Thoracic aorta (tissue), 2 donors: ENCODE results near the gene CLEC2D. TPM values are rescaled to one million over a fixed set of nuclear protein-coding genes. Genes with fewer than 3 reads are reported as not detected.

ENCODE experiments used
- ATAC-seq: fragments of 150-250 bp; one replicate; pipeline ENCODE4 v1.8.0; 2017; ENCODE audit warnings: low read depth; ENCODE audit not compliant: insufficient number of reproducible peaks, low FRiP score
- DNase-seq: peaks from one replicate; pipeline ENCODE4 v3.0.0-alpha.2; 2020; ENCODE audit warnings: low spot score
- H3K27ac ChIP-seq, 2 donors: fragments of 200-600 bp; sonication (generic); 1 replicate in 1 of 2; 2 replicates in 1 of 2; pipeline ENCODE4 v1.5.1; 2016; ENCODE audit warnings: mild to moderate bottlenecking in 2 of 2, moderate library complexity in 2 of 2
- H3K27me3 ChIP-seq: fragments of 200-600 bp; sonication (generic); replicated peaks from 2 replicates; pipeline ENCODE4 v1.6.0; 2016; ENCODE audit warnings: mild to moderate bottlenecking; ENCODE audit not compliant: insufficient read depth
- H3K36me3 ChIP-seq: fragments of 200-600 bp; sonication (generic); one replicate; pipeline ENCODE4 v1.5.1; 2016
- H3K4me1 ChIP-seq, 2 donors: fragments of 200-600 bp; sonication (generic); 1 replicate in 1 of 2; 2 replicates in 1 of 2; pipeline versions ENCODE4 v1.5.1 to v1.6.0; 2016; ENCODE audit warnings: low read depth in 2 of 2, mild to moderate bottlenecking in 1 of 2; ENCODE audit not compliant: control insufficient read depth in 1 of 2
- H3K4me3 ChIP-seq: fragments of 200-600 bp; sonication (generic); 2 replicates; pipeline ENCODE4 v1.5.1; 2016; ENCODE audit warnings: mild to moderate bottlenecking
- H3K9me3 ChIP-seq: fragments of 200-600 bp; sonication (generic); 2 replicates; pipeline ENCODE4 v1.5.1; 2016
- CTCF ChIP-seq: fragments of 200-600 bp; sonication (generic); IDR thresholded peaks from one replicate; pipeline ENCODE4 v1.5.1; 2019; ENCODE audit warnings: antibody characterized with exemption
- total RNA-seq, 2 donors: library from RNA; depleted of rRNA; stranded (reverse); fragments of >200 nt; gene quantifications; one replicate each; pipeline versions ENCODE4 v1.1.0 to v1.2.3, GENCODE V29; 2016

CLEC2D gene
- total RNA-seq, 2 donors from 2014 or later = 19.2 to 30.8 TPM

- Histone ChIP-seq H3K27ac (no peak overlapping the region), H3K4me3 (no peak overlapping the region), H3K36me3 (no peaks in the 10 kb centered on the region), H3K4me1 (no peaks in the 10 kb centered on the region), H3K27me3 (no peaks in the 10 kb centered on the region), H3K9me3 (no peaks in the 10 kb centered on the region)
- ATAC-seq = no peak
- DNase-seq = no peak
- TF ChIP-seq CTCF = no peak
These were observed 35.2 kb upstream of the CLEC2D start for GRCh38 chr12:9634177-9634803.

- ATAC-seq (no peak), DNase-seq (no peak)
- H3K27me3 ChIP-seq = no peaks in the 10 kb centered on the region
- no peak overlapping the region for H3K27ac ChIP-seq
- H3K9me3 ChIP-seq = no peaks in the 10 kb centered on the region
- no peak for TF ChIP-seq CTCF
- H3K4me1 ChIP-seq = no peaks in the 10 kb centered on the region
- H3K4me3 ChIP-seq = no peak overlapping the region
- H3K36me3 ChIP-seq = no peaks in the 10 kb centered on the region
These were observed 34.4 kb upstream of the CLEC2D start for GRCh38 chr12:9634969-9635754.

DNA sequence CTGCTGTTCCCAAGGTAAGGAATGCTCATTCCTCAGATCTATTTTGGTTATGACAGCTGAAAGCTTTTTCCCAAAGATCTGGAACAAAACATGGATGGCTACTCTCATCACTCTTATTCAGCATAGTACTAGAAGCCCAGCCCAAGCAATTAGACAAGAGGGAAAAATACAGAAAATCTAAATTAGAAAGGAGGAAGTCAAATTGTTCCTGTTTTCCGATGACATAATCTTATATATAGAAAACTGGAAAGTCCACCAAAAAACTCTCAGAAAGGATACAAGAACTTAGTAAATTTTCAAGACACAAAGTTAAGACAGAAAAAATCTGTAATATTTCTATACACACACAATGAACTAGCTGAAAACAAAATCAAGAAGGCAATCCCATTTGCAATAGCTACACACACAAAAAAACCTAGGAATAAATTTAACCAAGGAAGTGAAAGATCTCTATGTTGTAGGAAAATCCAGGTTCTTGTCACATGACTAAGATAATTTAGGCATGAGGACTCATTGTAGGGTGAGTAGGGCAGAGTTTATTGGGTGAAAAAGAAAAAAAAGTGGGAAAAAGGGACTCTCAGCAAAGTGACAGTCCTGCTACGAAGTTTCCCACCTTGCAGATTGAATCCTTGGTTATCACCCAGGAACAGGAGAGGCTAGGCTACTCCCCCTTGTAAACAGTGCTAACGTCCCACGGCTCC is 33.2 kb upstream of the CLEC2D start:
- Histone ChIP-seq H3K9me3 (no peaks in the 10 kb centered on the region), H3K27me3 (no peaks in the 10 kb centered on the region), H3K4me1 (no peaks in the 10 kb centered on the region), H3K36me3 (no peaks in the 10 kb centered on the region), H3K4me3 (no peak overlapping the region), H3K27ac (no peak overlapping the region)
- no peak for DNase-seq
- ATAC-seq = no peak
- no peak for TF ChIP-seq CTCF

DNA sequence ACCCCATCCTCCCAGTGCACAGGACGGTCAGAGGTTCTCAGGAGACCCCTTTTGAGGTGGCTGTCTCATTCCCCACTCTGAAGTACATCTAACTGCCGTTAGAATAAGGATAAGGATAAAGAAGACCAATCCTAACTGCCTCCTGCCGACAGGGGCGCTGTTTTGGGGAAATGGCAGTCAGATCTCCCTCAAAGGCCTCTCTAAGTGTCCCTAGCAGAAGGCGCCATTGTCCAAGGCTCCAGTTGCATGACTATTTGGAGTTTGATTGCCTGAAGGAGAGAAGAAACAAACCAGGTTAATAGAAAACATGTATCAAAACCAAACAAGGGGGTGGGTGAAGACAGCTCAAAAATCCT is 32.7 kb upstream of the CLEC2D start:
- H3K27ac ChIP-seq = no peak overlapping the region
- no peak overlapping the region for H3K4me3 ChIP-seq
- no peaks in the 10 kb centered on the region for H3K27me3 ChIP-seq
- no peak for DNase-seq
- H3K36me3 ChIP-seq = no peaks in the 10 kb centered on the region
- no peak for TF ChIP-seq CTCF
- no peaks in the 10 kb centered on the region for H3K4me1 ChIP-seq
- H3K9me3 ChIP-seq = no peaks in the 10 kb centered on the region
- no peak for ATAC-seq

- H3K4me3 ChIP-seq = no peak overlapping the region
- no peak overlapping the region for H3K27ac ChIP-seq
- ATAC-seq = no peak
- H3K27me3 ChIP-seq = no peaks in the 10 kb centered on the region
- no peak for TF ChIP-seq CTCF
- H3K36me3 ChIP-seq = no peaks in the 10 kb centered on the region
- DNase-seq = no peak
- H3K4me1 ChIP-seq = no peaks in the 10 kb centered on the region
- H3K9me3 ChIP-seq = no peaks in the 10 kb centered on the region
These were observed 29.5 kb upstream of the CLEC2D start for GRCh38 chr12:9640024-9640423.
